Peyer's patch (tissue), 4 donors: ENCODE results near the gene IFNB1. TPM values are rescaled to one million over a fixed set of nuclear protein-coding genes. Genes with fewer than 3 reads are reported as not detected.
A peak's percentile ranks its signal among the peaks of the same experiment; 100 is the strongest.

Experiments
- DNase-seq, 3 donors: peaks; one replicate each; pipeline ENCODE4 v3.0.0-alpha.2; 2017 to 2019
- H3K27ac ChIP-seq, 4 donors: fragments of 200-600 bp; sonication (generic); one replicate each; pipeline ENCODE4 v1.5.1; 2016 to 2019
- H3K27me3 ChIP-seq, 2 donors: fragments of 200-600 bp; sonication (generic); one replicate each; pipeline ENCODE4 v1.5.1; 2019
- H3K36me3 ChIP-seq, 3 donors: fragments of 200-600 bp; sonication (generic); one replicate each; pipeline ENCODE4 v1.5.1; 2016 to 2019
- H3K4me1 ChIP-seq, 4 donors: fragments of 200-600 bp; sonication (generic); one replicate each; pipeline ENCODE4 v1.5.1; 2016 to 2019
- H3K4me3 ChIP-seq, 4 donors: fragments of 200-600 bp; sonication (generic); 1 replicate in 3 of 4; 2 replicates in 1 of 4; pipeline ENCODE4 v1.5.1; 2016 to 2019; ENCODE audit warnings: mild to moderate bottlenecking in 1 of 4
- H3K9me3 ChIP-seq, 4 donors: fragments of 200-600 bp; sonication (generic); one replicate each; pipeline ENCODE4 v1.5.1; 2016 to 2019; ENCODE audit warnings: mild to moderate bottlenecking in 1 of 4
- CTCF ChIP-seq, 6 experiments: fragments of 450-650 bp in 4 of 6; fragments of 200-600 bp in 2 of 6; sonication (generic) in 1 of 6; IDR thresholded peaks; one replicate each; pipeline ENCODE4 v1.5.1; 2017 to 2019; ENCODE audit warnings: antibody characterized with exemption in 6 of 6, mild to moderate bottlenecking in 3 of 6, moderate library complexity in 1 of 6
- POLR2A ChIP-seq, 2 donors: fragments of 450-650 bp; IDR thresholded peaks; one replicate each; pipeline ENCODE4 v1.5.1; 2017; ENCODE audit warnings: antibody characterized with exemption in 2 of 2, mild to moderate bottlenecking in 2 of 2, moderate library complexity in 2 of 2
- total RNA-seq, 4 donors: library from RNA; depleted of rRNA; stranded (reverse); fragments of >200 nt; gene quantifications; one replicate each; pipeline ENCODE4 v1.1.0, GENCODE V29; 2016

The IFNB1 gene
- total RNA-seq, 4 donors from 2014 or later: not detected

GRCh38 chr9:21081999-21082398 is 4.3 kb upstream of the IFNB1 start:
- DNase-seq: no peak
- H3K27ac ChIP-seq: no peak overlapping the region
- H3K36me3 ChIP-seq: no peaks in the 10 kb centered on the region
- peaks cover 0 to 5% (median 0%) of the 10 kb centered on the region in 4 donors for H3K4me1 ChIP-seq
- TF ChIP-seq POLR2A (IDR thresholded peaks at IDR 0.05): no peak
- TF ChIP-seq CTCF (IDR thresholded peaks at IDR 0.05): no peak
- H3K4me3 ChIP-seq: no peak overlapping the region
- H3K27me3 ChIP-seq: no peaks in the 10 kb centered on the region
- no peaks in the 10 kb centered on the region for H3K9me3 ChIP-seq

GRCh38 chr9:21081451-21081850 is 3.7 kb upstream of the IFNB1 start:
- Histone ChIP-seq H3K36me3 (no peaks in the 10 kb centered on the region), H3K27ac (no peak overlapping the region), H3K4me1 (peaks cover 0 to 5% (median 0%) of the 10 kb centered on the region in 4 donors), H3K27me3 (no peaks in the 10 kb centered on the region), H3K4me3 (no peak overlapping the region), H3K9me3 (no peaks in the 10 kb centered on the region)
- TF ChIP-seq POLR2A (IDR thresholded peaks at IDR 0.05) (no peak), CTCF (IDR thresholded peaks at IDR 0.05) (no peak)
- DNase-seq: no peak

GRCh38 chr9:21080793-21081192 is 3.1 kb upstream of the IFNB1 start:
- TF ChIP-seq CTCF (IDR thresholded peaks at IDR 0.05) (no peak), POLR2A (IDR thresholded peaks at IDR 0.05) (no peak)
- H3K27ac ChIP-seq: no peak overlapping the region
- no peaks in the 10 kb centered on the region for H3K36me3 ChIP-seq
- H3K27me3 ChIP-seq: no peaks in the 10 kb centered on the region
- no peak overlapping the region for H3K4me3 ChIP-seq
- DNase-seq: no peak
- H3K4me1 ChIP-seq: peaks cover 0 to 5% (median 0%) of the 10 kb centered on the region in 4 donors
- H3K9me3 ChIP-seq: no peaks in the 10 kb centered on the region

GRCh38 chr9:21078702-21079101 is 960 bp upstream of the IFNB1 start:
- no peaks in the 10 kb centered on the region for H3K27me3 ChIP-seq
- no peak for TF ChIP-seq POLR2A (IDR thresholded peaks at IDR 0.05)
- TF ChIP-seq CTCF (IDR thresholded peaks at IDR 0.05): peak in 1 of 6 experiments; percentile 9
- H3K36me3 ChIP-seq: no peaks in the 10 kb centered on the region
- no peak overlapping the region for H3K4me3 ChIP-seq
- H3K9me3 ChIP-seq: no peaks in the 10 kb centered on the region
- no peak overlapping the region for H3K27ac ChIP-seq
- no peak for DNase-seq
- H3K4me1 ChIP-seq: peaks cover 0 to 5% (median 0%) of the 10 kb centered on the region in 4 donors

GRCh38 chr9:21075484-21075883 is 2.3 kb downstream of the IFNB1 start:
- DNase-seq: no peak
- Histone ChIP-seq H3K27me3 (no peaks in the 10 kb centered on the region), H3K36me3 (no peaks in the 10 kb centered on the region), H3K4me1 (no peaks in the 10 kb centered on the region), H3K27ac (no peak overlapping the region), H3K4me3 (no peak overlapping the region), H3K9me3 (no peaks in the 10 kb centered on the region)
- no peak for TF ChIP-seq POLR2A (IDR thresholded peaks at IDR 0.05)
- TF ChIP-seq CTCF (IDR thresholded peaks at IDR 0.05): no peak

- no peak overlapping the region for H3K27ac ChIP-seq
- no peaks in the 10 kb centered on the region for H3K36me3 ChIP-seq
- no peak for DNase-seq
- TF ChIP-seq POLR2A (IDR thresholded peaks at IDR 0.05) (no peak), CTCF (IDR thresholded peaks at IDR 0.05) (no peak)
- H3K9me3 ChIP-seq: no peaks in the 10 kb centered on the region
- no peaks in the 10 kb centered on the region for H3K27me3 ChIP-seq
- H3K4me3 ChIP-seq: no peak overlapping the region
- no peaks in the 10 kb centered on the region for H3K4me1 ChIP-seq
These were observed 6.8 kb downstream of the IFNB1 start for GRCh38 chr9:21070906-21071305.
